GM12874 (cell line): Measurements from ENCODE around the gene MCAM.

Source experiments
- TF ChIP-seq, protein P1 (sequence below): IDR thresholded peaks from 2 replicates; pipeline ENCODE4 v1.5.1; 2011; ENCODE audit warnings: low read depth, mild to moderate bottlenecking, control low read depth, low read length, moderate library complexity; ENCODE audit not compliant: insufficient read depth

MCAM gene, protein sequence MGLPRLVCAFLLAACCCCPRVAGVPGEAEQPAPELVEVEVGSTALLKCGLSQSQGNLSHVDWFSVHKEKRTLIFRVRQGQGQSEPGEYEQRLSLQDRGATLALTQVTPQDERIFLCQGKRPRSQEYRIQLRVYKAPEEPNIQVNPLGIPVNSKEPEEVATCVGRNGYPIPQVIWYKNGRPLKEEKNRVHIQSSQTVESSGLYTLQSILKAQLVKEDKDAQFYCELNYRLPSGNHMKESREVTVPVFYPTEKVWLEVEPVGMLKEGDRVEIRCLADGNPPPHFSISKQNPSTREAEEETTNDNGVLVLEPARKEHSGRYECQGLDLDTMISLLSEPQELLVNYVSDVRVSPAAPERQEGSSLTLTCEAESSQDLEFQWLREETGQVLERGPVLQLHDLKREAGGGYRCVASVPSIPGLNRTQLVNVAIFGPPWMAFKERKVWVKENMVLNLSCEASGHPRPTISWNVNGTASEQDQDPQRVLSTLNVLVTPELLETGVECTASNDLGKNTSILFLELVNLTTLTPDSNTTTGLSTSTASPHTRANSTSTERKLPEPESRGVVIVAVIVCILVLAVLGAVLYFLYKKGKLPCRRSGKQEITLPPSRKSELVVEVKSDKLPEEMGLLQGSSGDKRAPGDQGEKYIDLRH

DNA sequence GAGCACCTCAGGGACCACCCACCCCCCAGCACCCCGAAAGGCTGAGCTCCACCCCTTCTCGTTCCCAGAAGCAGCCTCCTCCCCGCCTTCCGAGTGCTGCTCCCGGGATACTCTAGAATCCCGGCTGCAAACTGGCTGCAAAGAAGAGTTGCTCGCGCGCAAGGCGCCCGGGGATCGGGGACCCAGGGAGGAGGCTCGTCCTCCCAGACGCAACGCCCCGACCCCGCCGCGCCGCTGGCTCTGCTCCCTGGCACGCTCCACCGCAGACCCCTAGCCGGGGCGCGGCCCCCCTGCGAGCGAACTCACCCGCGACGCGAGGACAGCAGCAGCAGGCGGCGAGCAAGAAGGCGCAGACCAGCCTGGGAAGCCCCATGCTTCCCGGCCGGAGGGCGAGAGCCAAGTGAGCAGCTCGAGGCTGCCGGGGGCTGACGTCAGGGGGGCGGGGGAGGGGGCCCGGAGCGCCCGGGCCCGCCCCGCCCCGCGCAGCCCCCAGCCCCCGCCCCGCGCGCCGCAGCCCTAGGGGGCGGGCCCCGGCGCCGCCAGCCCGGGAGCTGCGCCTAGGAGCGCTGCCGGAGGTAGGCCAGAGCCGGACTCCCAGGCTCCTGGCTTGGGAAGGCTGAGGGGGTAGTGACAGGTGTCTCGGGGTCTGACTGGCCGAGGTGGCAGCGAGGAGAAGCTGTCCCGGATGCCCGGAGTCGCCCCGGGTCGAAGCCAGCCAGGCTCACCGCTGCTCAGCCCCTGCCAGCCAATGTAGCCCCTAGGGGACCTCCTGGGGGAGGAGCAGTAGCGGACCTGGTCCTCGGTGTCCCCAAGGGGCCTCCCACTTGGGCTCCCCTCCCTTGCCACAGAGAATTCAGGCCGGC, at the start of gene MCAM:
MCAM (minus strand) TSS at position 402 of the 863 bp plus-strand sequence; CDS start at position 373, 29 bp downstream.
- TF ChIP-seq, protein P1, sequence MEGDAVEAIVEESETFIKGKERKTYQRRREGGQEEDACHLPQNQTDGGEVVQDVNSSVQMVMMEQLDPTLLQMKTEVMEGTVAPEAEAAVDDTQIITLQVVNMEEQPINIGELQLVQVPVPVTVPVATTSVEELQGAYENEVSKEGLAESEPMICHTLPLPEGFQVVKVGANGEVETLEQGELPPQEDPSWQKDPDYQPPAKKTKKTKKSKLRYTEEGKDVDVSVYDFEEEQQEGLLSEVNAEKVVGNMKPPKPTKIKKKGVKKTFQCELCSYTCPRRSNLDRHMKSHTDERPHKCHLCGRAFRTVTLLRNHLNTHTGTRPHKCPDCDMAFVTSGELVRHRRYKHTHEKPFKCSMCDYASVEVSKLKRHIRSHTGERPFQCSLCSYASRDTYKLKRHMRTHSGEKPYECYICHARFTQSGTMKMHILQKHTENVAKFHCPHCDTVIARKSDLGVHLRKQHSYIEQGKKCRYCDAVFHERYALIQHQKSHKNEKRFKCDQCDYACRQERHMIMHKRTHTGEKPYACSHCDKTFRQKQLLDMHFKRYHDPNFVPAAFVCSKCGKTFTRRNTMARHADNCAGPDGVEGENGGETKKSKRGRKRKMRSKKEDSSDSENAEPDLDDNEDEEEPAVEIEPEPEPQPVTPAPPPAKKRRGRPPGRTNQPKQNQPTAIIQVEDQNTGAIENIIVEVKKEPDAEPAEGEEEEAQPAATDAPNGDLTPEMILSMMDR = no peak

DNA sequence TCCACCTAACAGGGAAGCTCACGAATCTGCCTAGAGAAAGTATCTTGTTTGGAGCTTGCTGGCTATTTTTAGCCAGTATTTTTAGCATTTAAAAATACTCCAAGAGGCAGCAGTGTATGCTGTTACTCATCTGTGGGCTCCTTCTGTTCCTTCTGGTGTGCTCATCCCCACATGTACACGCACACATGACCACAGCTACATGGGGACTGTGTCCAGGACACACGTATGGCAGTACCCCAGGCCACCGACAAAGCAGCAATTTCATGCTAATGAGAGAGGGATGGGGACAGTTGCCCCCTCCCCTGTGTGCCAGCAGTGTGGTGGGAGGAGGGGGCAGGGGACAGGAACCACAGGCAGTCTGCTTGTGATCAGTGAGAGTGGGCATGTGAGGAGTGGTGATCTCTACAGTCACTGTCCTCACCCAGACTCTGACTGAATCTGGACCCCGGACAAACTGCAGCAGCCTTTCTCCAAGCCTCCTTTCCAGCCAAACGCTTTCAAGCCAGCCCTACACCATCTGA, 48.2 kb upstream of the MCAM start:
- TF ChIP-seq, protein P1 = no peak

GRCh38 chr11:119363851-119364590, 47.1 kb upstream of the MCAM start:
- TF ChIP-seq, protein P1 = no peak

DNA sequence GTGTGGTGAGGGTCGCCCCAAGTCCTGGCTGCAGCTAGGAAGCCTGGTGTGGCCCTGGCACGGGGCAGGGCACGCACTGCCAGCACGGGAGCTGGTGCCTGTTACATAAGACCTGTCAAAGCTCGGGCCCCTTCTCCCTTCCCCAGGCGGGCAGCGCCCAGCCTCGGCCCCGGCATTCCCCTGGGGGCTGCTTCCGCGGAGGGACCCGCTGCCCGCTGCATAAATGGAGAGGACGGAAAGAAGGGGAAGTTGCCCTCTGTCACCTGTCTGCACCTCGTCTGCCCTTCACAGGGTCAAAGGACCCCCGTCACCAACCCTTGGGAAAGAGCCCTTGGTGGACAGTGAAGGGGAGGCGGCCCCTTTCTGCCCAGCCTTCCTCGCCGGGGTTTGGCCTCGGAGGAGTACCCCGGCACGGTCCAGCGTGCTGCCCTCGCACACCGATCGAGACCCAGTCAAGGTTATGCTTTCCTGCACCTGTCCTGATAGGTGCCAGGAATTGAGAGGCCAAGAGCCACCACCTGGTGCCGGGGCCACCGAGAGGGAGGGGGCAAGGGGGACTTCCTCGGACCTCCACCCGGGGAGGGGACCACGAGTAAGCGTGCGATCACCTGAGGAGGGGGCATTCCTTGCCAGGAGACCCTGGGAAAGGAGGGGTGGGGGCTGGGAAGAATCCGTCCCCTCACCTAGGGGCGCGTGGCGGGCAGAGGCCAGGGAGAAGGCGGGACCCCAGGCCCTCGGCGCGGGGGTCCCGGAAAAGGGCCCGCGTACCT, 46.3 kb upstream of the MCAM start:
- TF ChIP-seq, protein P1 = no peak

DNA sequence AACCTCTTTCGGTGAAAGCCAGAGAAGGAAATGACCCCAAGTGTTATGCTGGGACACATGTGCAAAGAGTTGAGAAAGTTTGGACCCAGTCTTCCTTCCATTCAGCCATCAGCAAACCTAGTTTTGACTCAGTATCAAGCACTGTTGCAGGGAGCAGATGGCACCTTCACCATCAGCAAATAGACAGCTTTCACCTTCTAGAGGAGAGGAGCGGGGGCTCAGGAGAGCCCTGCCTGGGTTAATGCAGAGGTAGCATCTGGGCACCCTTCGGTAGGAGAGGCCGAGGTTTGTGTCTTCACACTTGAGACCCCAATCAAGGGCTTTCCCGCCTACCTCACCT, 45.8 kb upstream of the MCAM start:
- TF ChIP-seq, protein P1 = no peak

DNA sequence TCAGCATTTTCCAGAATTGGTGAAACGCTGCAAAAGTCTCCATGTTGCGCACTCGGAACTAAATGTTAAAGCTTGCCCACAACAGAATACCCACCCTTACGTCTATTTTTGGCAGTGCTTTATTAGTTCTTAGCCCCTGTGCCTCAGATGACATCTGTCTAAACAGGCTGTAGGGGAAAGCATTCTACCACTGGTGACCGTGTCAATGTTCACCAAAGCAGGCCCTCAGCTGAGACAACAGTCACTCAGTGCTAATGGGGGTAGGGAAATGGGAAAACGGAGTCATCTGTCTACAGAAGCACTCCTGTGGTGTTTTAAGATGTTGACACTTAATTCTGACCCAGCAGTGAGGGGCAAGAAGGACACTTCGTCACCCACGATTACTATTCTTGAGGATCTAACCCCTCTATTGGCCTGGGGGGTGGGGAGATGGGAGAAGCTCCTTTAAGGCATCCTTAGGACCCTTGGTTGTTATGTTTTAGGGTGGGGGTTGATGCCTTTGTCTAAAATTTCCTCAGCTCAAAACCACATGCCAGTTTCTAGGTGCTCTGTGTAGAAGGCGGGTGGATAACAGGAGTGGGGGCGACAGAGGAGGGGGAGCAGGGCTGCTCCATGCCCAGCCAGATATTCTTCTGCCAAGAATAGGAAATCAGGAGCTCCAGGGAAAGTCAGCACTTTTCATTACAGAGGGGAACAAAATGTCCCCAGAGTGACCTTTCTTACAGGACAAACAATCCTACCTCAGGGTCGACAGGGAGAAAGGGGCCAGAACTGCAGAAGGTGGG, 45.2 kb upstream of the MCAM start:
- TF ChIP-seq, protein P1 = no peak
